DND-41 (cell line): ENCODE results near the gene SEC24C.

Experiments
- ATAC-seq: fragments of 200-7000 bp; cut with Tn5 transposase; 3 replicates; pipeline ENCODE4 v1.9.1; 2021; ENCODE audit warnings: low read depth; ENCODE audit not compliant: insufficient read depth
- DNase-seq: peaks from one replicate; pipeline ENCODE4 v3.0.0-alpha.2; 2020
- H2AFZ ChIP-seq: 2 replicates; pipeline ENCODE4 v1.6.0; 2012; ENCODE audit warnings: low read depth, low read length
- H3K27ac ChIP-seq: 2 replicates; pipeline ENCODE4 v1.5.1; 2012; ENCODE audit warnings: low read length, inconsistent platforms
- H3K27me3 ChIP-seq: fragments of 200-600 bp; sonication (generic); 2 replicates; pipeline ENCODE4 v1.6.0; 2012; ENCODE audit warnings: low read length, mild to moderate bottlenecking, inconsistent platforms; ENCODE audit not compliant: insufficient read depth, poor library complexity
- H3K36me3 ChIP-seq: 2 replicates; pipeline ENCODE4 v1.5.1; 2012; ENCODE audit warnings: low read length, inconsistent platforms; ENCODE audit not compliant: insufficient read depth
- H3K4me1 ChIP-seq: 2 replicates; pipeline ENCODE4 v1.5.1; 2012; ENCODE audit warnings: mild to moderate bottlenecking, low read length; ENCODE audit not compliant: insufficient read depth
- H3K4me2 ChIP-seq: 2 replicates; pipeline ENCODE4 v1.6.0; 2012; ENCODE audit warnings: mild to moderate bottlenecking, moderate library complexity, low read length, inconsistent platforms; ENCODE audit not compliant: insufficient read depth
- H3K4me3 ChIP-seq, 2 experiments: fragments of 200-600 bp in 1 of 2; shearing (Covaris generic) in 1 of 2; 2 replicates each; pipeline ENCODE4 v1.5.1; 2012 to 2016; ENCODE audit warnings: inconsistent platforms in 2 of 2, low read length in 2 of 2, mild to moderate bottlenecking in 2 of 2, low read depth in 1 of 2, moderate library complexity in 1 of 2
- H3K79me2 ChIP-seq: 2 replicates; pipeline ENCODE4 v1.6.0; 2012; ENCODE audit warnings: low read length, inconsistent platforms; ENCODE audit not compliant: insufficient read depth
- H3K9ac ChIP-seq: 2 replicates; pipeline ENCODE4 v1.6.0; 2012; ENCODE audit warnings: low read depth, mild to moderate bottlenecking, inconsistent platforms, low read length, moderate library complexity
- H3K9me3 ChIP-seq: 2 replicates; pipeline ENCODE4 v1.5.1; 2012; ENCODE audit warnings: low read length, moderate library complexity, mild to moderate bottlenecking, inconsistent platforms; ENCODE audit not compliant: insufficient read depth, severe bottlenecking
- H4K20me1 ChIP-seq: 2 replicates; pipeline ENCODE4 v1.6.0; 2012; ENCODE audit warnings: low read length; ENCODE audit not compliant: insufficient read depth
- EZH2 ChIP-seq: IDR thresholded peaks from 3 replicates; pipeline ENCODE4 v1.6.1; 2012; ENCODE audit warnings: borderline replicate concordance, low read depth, mild to moderate bottlenecking, moderate library complexity, low read length, inconsistent platforms; ENCODE audit not compliant: severe bottlenecking
- TF ChIP-seq, protein P1 (sequence below): IDR thresholded peaks from 2 replicates; pipeline ENCODE4 v1.5.1; 2012; ENCODE audit warnings: borderline replicate concordance, low read length, moderate library complexity, mild to moderate bottlenecking; ENCODE audit not compliant: poor library complexity, severe bottlenecking; ENCODE audit errors: extremely low read depth

SEC24C gene

DNA sequence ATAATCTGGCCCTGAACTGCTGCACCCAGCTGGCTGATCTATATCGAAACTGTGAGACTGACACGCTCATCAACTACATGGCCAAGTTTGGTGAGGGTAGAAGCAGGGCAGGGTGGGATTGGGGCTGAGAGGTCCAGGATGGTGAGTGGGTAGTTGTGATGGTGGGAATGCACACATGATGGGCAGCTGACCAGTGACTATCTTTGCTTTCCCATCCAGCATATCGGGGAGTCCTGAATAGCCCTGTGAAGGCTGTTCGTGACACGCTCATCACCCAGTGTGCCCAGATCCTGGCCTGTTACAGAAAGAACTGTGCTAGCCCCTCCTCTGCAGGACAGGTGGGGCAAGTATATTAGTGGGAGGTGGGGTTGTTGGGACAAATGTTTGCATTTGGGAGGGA lies 25.2 kb downstream of the SEC24C start:
- no peak for ATAC-seq
- H3K9me3 ChIP-seq = no peaks in the 10 kb centered on the region
- no peak overlapping the region for H3K4me2 ChIP-seq
- no peak overlapping the region for H3K9ac ChIP-seq
- no peak overlapping the region for H2AFZ ChIP-seq
- no peak for DNase-seq
- H4K20me1 ChIP-seq = 0 out of 2 replicates have a peak, but pooled peaks cover under 1% of the 10 kb centered on the region
- peaks cover 82% of the 10 kb centered on the region for H3K36me3 ChIP-seq
- no peaks in the 10 kb centered on the region for H3K27me3 ChIP-seq
- TF ChIP-seq EZH2 = no peak
- TF ChIP-seq, protein P1, sequence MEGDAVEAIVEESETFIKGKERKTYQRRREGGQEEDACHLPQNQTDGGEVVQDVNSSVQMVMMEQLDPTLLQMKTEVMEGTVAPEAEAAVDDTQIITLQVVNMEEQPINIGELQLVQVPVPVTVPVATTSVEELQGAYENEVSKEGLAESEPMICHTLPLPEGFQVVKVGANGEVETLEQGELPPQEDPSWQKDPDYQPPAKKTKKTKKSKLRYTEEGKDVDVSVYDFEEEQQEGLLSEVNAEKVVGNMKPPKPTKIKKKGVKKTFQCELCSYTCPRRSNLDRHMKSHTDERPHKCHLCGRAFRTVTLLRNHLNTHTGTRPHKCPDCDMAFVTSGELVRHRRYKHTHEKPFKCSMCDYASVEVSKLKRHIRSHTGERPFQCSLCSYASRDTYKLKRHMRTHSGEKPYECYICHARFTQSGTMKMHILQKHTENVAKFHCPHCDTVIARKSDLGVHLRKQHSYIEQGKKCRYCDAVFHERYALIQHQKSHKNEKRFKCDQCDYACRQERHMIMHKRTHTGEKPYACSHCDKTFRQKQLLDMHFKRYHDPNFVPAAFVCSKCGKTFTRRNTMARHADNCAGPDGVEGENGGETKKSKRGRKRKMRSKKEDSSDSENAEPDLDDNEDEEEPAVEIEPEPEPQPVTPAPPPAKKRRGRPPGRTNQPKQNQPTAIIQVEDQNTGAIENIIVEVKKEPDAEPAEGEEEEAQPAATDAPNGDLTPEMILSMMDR = no peak
- no peak overlapping the region for H3K27ac ChIP-seq
- H3K79me2 ChIP-seq = peaks cover 16% of the 10 kb centered on the region
- peaks cover 26% of the 10 kb centered on the region for H3K4me1 ChIP-seq
- no peak overlapping the region for H3K4me3 ChIP-seq

DNA sequence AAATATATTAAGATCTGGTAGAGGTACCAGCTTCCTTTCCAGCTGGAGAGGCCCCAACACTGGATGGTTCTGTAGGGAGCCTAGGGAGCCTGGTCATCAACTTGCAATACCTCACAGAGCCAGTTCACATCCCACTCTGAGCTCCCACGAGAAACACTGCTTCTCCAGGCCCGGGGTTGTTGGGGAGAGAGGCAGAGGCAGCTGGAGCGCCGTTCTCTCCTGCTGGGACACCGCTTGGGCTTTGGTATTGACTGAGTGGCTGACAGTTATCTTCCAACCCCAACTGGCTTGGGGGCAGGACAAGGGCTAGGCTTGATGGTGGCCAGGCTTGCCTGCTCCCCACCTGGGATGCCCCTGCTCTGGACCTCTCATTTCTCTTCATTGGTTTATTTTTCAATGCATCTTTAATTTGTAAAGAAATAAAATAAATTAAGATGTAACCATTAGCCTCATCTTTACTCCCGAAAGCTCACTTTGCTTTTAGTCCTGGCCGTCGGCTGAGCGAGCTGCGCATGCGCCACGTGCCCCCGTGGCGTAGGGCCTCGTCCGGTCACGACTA lies 27.6 kb downstream of the SEC24C start:
- peak overlapping the region; percentile 72 for H3K9ac ChIP-seq
- H3K4me1 ChIP-seq = peaks cover 47% of the 10 kb centered on the region
- peak overlapping the region; percentile 71 for H3K27ac ChIP-seq
- H4K20me1 ChIP-seq = peaks cover 3% of the 10 kb centered on the region; the same call in 1 of the 2 replicates
- H3K36me3 ChIP-seq = peaks cover 74% of the 10 kb centered on the region
- no peaks in the 10 kb centered on the region for H3K9me3 ChIP-seq
- H3K4me2 ChIP-seq = peak overlapping the region; percentile 92
- H3K79me2 ChIP-seq = peaks cover 38% of the 10 kb centered on the region
- H3K4me3 ChIP-seq = peak overlapping the region; percentile 63 to 73; a peak in 3 of 4 replicates
- DNase-seq (no peak), ATAC-seq (no peak; the same call in 2 of the 3 replicates)
- no peaks in the 10 kb centered on the region for H3K27me3 ChIP-seq
- peak overlapping the region; percentile 86 for H2AFZ ChIP-seq
- no peak for TF ChIP-seq EZH2
- TF ChIP-seq, protein P1 = no peak

DNA sequence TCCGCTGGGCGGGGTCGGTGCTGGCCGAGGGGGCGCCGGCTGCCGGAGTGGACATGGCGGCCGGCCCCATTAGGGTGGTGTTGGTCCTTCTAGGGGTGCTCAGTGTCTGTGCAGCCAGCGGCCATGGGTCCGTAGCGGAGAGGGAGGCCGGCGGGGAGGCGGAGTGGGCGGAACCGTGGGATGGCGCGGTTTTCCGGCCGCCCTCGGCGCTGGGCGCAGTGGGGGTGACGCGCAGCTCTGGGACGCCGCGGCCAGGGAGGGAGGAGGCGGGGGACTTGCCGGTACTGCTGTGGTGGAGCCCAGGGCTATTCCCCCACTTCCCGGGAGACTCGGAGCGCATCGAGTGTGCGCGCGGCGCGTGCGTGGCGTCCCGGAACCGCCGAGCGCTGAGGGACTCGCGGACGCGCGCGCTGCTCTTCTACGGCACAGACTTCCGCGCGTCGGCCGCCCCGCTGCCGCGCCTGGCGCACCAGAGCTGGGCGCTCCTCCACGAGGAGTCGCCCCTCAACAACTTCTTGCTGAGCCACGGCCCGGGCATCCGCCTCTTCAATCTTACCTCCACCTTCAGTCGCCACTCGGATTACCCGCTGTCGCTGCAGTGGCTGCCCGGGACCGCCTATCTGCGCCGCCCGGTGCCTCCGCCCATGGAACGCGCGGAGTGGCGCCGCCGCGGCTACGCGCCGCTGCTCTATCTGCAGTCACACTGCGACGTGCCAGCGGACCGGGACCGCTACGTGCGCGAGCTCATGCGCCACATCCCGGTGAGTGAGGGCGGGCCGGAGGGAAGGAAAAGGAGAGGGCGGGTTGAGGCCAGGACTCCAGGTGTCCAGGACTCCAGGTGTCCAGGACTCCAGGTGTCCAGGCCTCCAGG lies 28.3 kb downstream of the SEC24C start:
- peaks cover 74% of the 10 kb centered on the region for H3K36me3 ChIP-seq
- ATAC-seq (peak; percentile 78), DNase-seq (peak; percentile 80)
- H3K27me3 ChIP-seq = no peaks in the 10 kb centered on the region
- H3K4me2 ChIP-seq = peak overlapping the region; percentile 92
- peak overlapping the region; percentile 86 for H2AFZ ChIP-seq
- peak overlapping the region; percentile 71 for H3K27ac ChIP-seq
- peaks cover 45% of the 10 kb centered on the region for H3K79me2 ChIP-seq
- TF ChIP-seq EZH2 = no peak
- TF ChIP-seq, protein P1 = peak; percentile 25
- peaks cover 3% of the 10 kb centered on the region; the same call in 1 of the 2 replicates for H4K20me1 ChIP-seq
- peaks cover 50% of the 10 kb centered on the region for H3K4me1 ChIP-seq
- H3K9ac ChIP-seq = peak overlapping the region; percentile 72
- no peaks in the 10 kb centered on the region for H3K9me3 ChIP-seq
- H3K4me3 ChIP-seq = peak overlapping the region; percentile 63 to 73
